ENCODE results near the gene RPA4.

DNA sequence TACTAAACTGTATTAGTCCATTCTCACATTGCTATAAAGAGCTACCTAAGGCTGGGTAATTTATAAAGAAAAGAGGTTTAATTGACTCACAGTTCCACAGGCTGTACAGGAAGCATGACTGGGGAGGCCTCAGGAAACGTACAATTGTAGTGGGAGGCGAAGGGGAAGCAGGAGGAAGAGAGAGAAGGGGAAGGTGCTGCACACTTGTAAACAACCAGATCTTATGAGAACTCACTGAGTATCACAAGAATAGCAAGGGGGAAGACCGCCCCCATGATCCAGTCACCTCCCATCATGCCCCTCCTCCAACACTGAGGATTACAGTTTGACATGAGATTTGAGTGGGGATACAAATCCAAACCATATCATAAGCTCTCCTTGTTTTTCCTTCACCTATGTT, 40.9 kb downstream of the RPA4 start:
- no peak for TF ChIP-seq EZH2 (IDR thresholded peaks at IDR 0.05; ENCODE audit: insufficient read depth, poor library complexity, severe bottlenecking)
- TF ChIP-seq EZH2phosphoT487 (IDR thresholded peaks at IDR 0.05; ENCODE audit: insufficient read depth, low read depth) = no peak
